SH-SY5Y (cell line): ENCODE measurements around the gene PALD1.

ENCODE experiments used
- GATA2 ChIP-seq: IDR thresholded peaks from 2 replicates; pipeline ENCODE4 v1.6.1; 2011; ENCODE audit warnings: mild to moderate bottlenecking, low read depth, low read length
- GATA3 ChIP-seq: IDR thresholded peaks from 2 replicates; pipeline ENCODE4 v1.6.1; 2011; ENCODE audit warnings: low read depth, mild to moderate bottlenecking, low read length, moderate library complexity

DNA sequence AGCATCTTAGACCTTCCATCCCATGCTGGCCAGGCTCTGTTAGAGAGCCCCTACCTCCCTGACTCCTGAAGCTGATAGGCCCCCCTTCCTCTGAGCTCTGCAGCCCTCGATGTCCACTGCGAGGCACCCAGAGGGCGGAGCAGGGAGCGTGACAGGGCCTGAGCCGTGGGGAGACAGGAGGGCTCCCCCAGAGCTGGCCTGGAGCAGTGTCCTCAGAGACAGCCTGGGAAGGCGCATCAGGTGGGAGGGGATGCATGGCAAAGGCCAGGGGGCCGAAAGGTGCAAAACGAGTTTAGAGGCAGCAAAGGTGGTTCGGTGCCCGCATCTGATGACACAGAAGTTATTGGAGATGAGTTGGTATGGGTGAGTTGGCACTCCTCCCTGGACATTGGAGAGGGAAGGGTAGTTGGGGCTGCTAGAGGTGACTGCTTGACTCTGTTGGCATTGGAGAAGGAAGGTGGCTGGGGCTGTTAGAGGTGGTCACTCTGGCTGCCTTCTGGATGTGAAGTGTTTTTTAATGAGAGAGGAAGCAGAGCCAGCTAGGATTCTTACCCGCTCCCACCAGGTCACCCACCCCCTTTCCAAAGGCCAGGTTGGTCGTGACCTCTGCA lies 70.9 kb downstream of the PALD1 start:
- no peak for TF ChIP-seq GATA2
- TF ChIP-seq GATA3: no peak
